HFFc6 (cell line): ENCODE data around the gene KRT7. TPM values are rescaled to one million over a fixed set of nuclear protein-coding genes. Genes with fewer than 3 reads are reported as not detected.
A peak's percentile ranks its signal among the peaks of the same experiment; 100 is the strongest.

Source experiments
- DNase-seq: peaks from one replicate; pipeline ENCODE4 v3.0.0-alpha.2; 2018
- H3K27ac Mint-ChIP-seq: 2 replicates; pipeline ENCODE4 v1.8.0; 2020; ENCODE audit warnings: mild to moderate bottlenecking, mixed read lengths
- H3K27me3 Mint-ChIP-seq: 2 replicates; pipeline ENCODE4 v1.8.0; 2021; ENCODE audit warnings: mild to moderate bottlenecking, moderate library complexity, mixed read lengths; ENCODE audit not compliant: insufficient read depth
- H3K36me3 Mint-ChIP-seq: 2 replicates; pipeline ENCODE4 v1.8.0; 2021; ENCODE audit warnings: low read depth, mixed read lengths
- H3K4me1 Mint-ChIP-seq: 2 replicates; pipeline ENCODE4 v1.8.0; 2020; ENCODE audit warnings: low read depth, mixed read lengths
- H3K4me3 Mint-ChIP-seq: 2 replicates; pipeline ENCODE4 v1.8.0; 2020; ENCODE audit warnings: mild to moderate bottlenecking, moderate library complexity, mixed read lengths
- H3K9me3 Mint-ChIP-seq: 2 replicates; pipeline ENCODE4 v1.8.0; 2020; ENCODE audit warnings: mild to moderate bottlenecking, mixed read lengths
- total RNA-seq, 6 experiments: library from RNA; stranded (reverse); fragmentation: NEBNext Ultra II Directional; extraction: Animal tissue kit (Norgen Biotek cat#: 25700); gene quantifications; 2 replicates in 1 of 6; 3 replicates in 5 of 6; pipeline ENCODE4 v1.2.3, GENCODE V29; 2021
- TF ChIP-seq, protein P1 (sequence below): fragments of 200-600 bp; sonication (generic); IDR thresholded peaks from 2 replicates; pipeline ENCODE4 v1.5.0; 2021; ENCODE audit warnings: antibody characterized with exemption, mild to moderate bottlenecking

Gene KRT7
- total RNA-seq, 6 experiments from 2014 or later = 62.7 to 379 (median 67.5) TPM

DNA sequence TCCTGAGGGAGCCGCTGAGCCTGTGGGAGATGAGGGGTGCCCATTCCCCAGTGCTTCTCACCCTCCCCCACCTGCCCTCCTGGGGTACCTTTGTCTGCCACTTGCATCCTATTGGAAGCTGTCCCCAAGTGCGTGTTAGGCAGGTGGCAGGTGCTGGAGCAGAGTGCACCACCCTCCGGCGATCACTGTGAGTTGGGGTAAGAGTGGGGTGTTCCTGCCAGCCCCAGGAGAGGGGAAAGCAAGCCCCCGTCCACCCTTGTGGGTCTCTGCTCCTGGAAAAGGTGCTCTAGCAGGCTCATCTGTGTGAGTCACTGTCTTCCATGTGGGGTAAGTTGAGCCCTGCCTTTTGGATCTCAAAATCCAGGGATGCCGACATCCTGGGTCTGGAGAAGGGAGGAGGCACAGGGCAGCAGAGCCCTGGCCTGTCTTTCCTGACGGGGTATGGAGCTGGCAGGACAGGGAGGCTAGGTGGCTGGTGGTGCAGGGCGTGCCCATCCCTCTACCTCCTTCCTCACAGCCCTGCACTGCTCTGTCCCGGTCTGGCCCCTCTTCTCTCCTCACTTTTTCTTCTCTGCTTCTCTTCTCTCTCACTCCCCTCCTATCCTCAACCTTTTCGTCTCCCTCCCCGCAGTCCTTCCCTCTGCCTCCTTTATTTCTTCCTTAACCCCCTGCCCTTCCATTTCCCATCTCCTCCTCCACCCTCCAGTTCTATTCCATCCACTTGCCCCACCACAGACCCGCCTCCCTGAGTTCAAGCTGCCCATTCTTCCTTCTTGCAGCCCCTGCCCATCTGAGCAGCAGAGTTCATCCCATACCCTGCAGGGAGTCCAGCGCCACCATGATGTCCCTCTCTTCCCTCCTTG lies 20.1 kb upstream of the KRT7 start:
- H3K9me3 Mint-ChIP-seq = no peaks in the 10 kb centered on the region
- H3K27ac Mint-ChIP-seq = no peak overlapping the region
- TF ChIP-seq, protein P1, sequence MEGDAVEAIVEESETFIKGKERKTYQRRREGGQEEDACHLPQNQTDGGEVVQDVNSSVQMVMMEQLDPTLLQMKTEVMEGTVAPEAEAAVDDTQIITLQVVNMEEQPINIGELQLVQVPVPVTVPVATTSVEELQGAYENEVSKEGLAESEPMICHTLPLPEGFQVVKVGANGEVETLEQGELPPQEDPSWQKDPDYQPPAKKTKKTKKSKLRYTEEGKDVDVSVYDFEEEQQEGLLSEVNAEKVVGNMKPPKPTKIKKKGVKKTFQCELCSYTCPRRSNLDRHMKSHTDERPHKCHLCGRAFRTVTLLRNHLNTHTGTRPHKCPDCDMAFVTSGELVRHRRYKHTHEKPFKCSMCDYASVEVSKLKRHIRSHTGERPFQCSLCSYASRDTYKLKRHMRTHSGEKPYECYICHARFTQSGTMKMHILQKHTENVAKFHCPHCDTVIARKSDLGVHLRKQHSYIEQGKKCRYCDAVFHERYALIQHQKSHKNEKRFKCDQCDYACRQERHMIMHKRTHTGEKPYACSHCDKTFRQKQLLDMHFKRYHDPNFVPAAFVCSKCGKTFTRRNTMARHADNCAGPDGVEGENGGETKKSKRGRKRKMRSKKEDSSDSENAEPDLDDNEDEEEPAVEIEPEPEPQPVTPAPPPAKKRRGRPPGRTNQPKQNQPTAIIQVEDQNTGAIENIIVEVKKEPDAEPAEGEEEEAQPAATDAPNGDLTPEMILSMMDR = no peak
- DNase-seq = no peak
- H3K4me3 Mint-ChIP-seq = no peak overlapping the region
- peaks cover 63% of the 10 kb centered on the region for H3K4me1 Mint-ChIP-seq
- peaks cover 2% of the 10 kb centered on the region; the same call in 1 of the 2 replicates for H3K27me3 Mint-ChIP-seq
- no peaks in the 10 kb centered on the region for H3K36me3 Mint-ChIP-seq

DNA sequence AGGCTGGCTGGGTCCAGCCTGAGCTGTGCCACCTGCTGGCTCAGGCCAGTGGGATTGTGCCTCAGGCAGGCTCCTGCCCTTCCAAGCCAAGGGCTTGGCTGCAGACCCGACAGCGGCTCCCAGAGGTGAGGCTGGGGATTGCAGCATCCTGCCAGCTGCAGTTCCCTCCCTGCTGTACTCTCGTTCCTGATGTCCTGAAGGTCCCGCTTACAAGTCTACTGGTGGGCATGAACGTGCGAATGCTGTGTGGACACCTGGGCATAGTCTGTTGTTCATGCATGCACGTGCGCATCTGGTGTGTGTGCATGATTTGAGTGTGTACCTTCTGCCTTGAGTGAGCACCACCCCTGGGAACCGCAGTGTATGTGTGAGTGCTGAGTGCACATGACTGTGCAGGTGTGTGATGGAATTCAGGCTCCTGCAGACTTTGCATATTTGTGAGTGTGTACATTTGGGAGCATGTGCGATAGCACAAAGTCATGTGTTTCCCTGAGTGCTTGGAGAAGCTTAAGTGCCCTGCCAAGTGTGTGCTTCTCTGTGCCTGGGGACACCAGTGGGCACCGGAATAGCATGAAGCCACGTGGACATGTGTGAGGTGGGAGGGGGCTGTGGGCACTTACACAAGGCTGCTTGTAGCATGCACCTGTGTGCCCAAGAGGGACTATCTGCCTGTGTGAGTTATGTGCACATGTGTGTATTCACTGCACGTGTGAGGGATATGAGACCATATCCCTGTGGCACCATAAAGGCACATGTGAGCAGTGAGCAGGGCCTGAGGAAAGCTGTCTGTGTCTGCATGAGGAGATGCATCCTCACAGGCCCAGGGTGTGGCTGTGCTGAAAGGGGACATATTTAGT lies 19.3 kb upstream of the KRT7 start:
- TF ChIP-seq, protein P1 = peak; percentile 99
- H3K9me3 Mint-ChIP-seq = no peaks in the 10 kb centered on the region
- DNase-seq = peak; percentile 76
- no peaks in the 10 kb centered on the region for H3K36me3 Mint-ChIP-seq
- H3K4me3 Mint-ChIP-seq = no peak overlapping the region
- peaks cover 2% of the 10 kb centered on the region; the same call in 1 of the 2 replicates for H3K27me3 Mint-ChIP-seq
- no peak overlapping the region for H3K27ac Mint-ChIP-seq
- peaks cover 55% of the 10 kb centered on the region for H3K4me1 Mint-ChIP-seq

DNA sequence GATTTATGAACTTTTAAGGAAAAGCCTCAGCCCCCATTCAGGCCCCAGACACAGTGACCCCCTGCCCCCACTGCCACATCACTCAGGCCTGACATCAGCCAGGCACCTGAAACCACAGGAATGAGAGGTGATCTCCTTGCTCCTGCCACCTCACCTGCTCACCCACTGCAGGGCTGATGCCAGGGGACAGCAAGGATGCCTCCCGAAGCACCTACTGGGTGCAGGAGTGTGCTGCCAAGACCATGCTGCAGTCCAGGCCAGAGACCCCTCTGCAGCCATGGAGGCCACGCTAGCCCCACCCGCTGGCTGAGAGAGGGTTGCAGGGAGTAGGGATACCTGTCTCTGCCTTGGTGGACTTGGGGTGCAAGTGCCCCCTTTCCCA lies 18.6 kb upstream of the KRT7 start:
- DNase-seq = no peak
- TF ChIP-seq, protein P1 = peak; percentile 28; the same call in 1 of the 2 replicates
- Mint-ChIP-seq H3K36me3 (no peaks in the 10 kb centered on the region), H3K9me3 (no peaks in the 10 kb centered on the region), H3K4me3 (no peak overlapping the region), H3K27ac (no peak overlapping the region), H3K27me3 (peaks cover 2% of the 10 kb centered on the region; the same call in 1 of the 2 replicates), H3K4me1 (peaks cover 51% of the 10 kb centered on the region)

DNA sequence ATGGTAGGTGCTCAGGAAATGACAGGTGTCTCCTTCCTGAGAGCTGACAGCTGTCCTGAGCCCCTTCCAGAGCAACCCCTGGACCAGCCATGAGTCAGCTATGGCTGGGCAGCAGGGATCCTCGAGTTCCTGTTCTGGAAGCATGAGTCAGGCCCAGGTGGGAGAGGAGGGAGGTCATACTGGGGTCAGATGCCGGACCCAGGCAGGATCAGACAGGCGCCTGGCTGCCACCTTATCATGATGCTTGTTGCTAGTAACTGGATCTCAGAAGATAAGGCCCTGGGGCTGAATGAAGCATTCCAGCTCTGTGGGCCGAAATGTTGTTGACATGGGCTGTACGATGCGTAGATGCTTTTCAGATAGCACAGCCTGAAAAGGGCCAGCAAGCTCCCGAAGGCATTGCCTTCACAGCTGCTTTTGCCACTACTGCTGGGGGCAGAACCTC lies 17.4 kb upstream of the KRT7 start:
- H3K9me3 Mint-ChIP-seq = no peaks in the 10 kb centered on the region
- peaks cover 39% of the 10 kb centered on the region for H3K4me1 Mint-ChIP-seq
- H3K36me3 Mint-ChIP-seq = no peaks in the 10 kb centered on the region
- peak overlapping the region; percentile 50; the same call in 1 of the 2 replicates for H3K27ac Mint-ChIP-seq
- TF ChIP-seq, protein P1 = no peak
- DNase-seq = no peak
- peaks cover 2% of the 10 kb centered on the region; the same call in 1 of the 2 replicates for H3K27me3 Mint-ChIP-seq
- H3K4me3 Mint-ChIP-seq = no peak overlapping the region

DNA sequence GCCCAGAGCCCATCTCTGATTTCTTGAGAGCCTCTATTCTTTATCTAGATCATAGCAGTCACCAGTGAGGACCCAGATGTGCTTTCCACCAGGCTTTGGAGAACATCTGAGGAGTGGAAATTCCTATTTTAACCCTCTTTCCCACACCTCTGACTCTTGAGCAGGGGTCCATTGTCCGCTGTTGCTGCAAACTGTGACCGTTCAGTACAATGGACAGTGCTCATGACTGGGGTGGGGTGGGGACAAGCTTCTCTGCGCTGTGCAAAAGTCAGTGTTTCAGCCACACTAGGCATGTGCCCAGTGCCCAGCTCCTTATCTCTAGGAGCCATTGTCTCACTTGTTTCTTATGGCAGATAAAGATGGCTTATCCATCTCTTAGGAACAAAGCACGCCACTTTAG lies 16.9 kb upstream of the KRT7 start:
- Mint-ChIP-seq H3K4me3 (no peak overlapping the region), H3K36me3 (no peaks in the 10 kb centered on the region), H3K4me1 (peaks cover 38% of the 10 kb centered on the region), H3K27ac (no peak overlapping the region), H3K9me3 (no peaks in the 10 kb centered on the region), H3K27me3 (peaks cover 2% of the 10 kb centered on the region; the same call in 1 of the 2 replicates)
- no peak for DNase-seq
- TF ChIP-seq, protein P1 = no peak
